Ovary (tissue), 3 donors: Measurements from ENCODE around the gene KCNAB2.

ENCODE experiments used
- EP300 ChIP-seq: sonication (generic); formaldehyde crosslinking; IDR thresholded peaks from one replicate; pipeline ENCODE4 v1.6.1; 2017; ENCODE audit warnings: antibody characterized with exemption
- POLR2A ChIP-seq: fragments of 450-650 bp; IDR thresholded peaks from one replicate; pipeline ENCODE4 v1.6.1; 2017; ENCODE audit warnings: antibody characterized with exemption, mild to moderate bottlenecking, moderate library complexity
- TF ChIP-seq, protein P1 (sequence below), 3 donors: fragments of 450-650 bp in 2 of 3; fragments of 200-600 bp in 1 of 3; IDR thresholded peaks; one replicate each; pipeline versions ENCODE4 v1.5.1 to v1.8.0; 2016 to 2022; ENCODE audit warnings: antibody characterized with exemption in 3 of 3, mild to moderate bottlenecking in 1 of 3
- donor health status: DM: no; HTN: no; CAD: no.

- TF ChIP-seq, protein P1, sequence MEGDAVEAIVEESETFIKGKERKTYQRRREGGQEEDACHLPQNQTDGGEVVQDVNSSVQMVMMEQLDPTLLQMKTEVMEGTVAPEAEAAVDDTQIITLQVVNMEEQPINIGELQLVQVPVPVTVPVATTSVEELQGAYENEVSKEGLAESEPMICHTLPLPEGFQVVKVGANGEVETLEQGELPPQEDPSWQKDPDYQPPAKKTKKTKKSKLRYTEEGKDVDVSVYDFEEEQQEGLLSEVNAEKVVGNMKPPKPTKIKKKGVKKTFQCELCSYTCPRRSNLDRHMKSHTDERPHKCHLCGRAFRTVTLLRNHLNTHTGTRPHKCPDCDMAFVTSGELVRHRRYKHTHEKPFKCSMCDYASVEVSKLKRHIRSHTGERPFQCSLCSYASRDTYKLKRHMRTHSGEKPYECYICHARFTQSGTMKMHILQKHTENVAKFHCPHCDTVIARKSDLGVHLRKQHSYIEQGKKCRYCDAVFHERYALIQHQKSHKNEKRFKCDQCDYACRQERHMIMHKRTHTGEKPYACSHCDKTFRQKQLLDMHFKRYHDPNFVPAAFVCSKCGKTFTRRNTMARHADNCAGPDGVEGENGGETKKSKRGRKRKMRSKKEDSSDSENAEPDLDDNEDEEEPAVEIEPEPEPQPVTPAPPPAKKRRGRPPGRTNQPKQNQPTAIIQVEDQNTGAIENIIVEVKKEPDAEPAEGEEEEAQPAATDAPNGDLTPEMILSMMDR (IDR thresholded peaks at IDR 0.05): no peak
- TF ChIP-seq POLR2A (no peak), EP300 (no peak)
Measured at GRCh38 chr1:6142036-6142621, 96.4 kb downstream of the KCNAB2 start.
